CD4-positive, alpha-beta T cell treated with Interleukin-15 for 4 hours (primary cell): ENCODE results near the gene RIBC2.

Source experiments
- DNase-seq: peaks from one replicate; pipeline ENCODE4 v3.0.0-alpha.2; 2020; ENCODE audit warnings: low spot score

The RIBC2 gene

GRCh38 chr22:45473626-45474237 is 60.2 kb downstream of the RIBC2 start:
- DNase-seq = no peak

DNA sequence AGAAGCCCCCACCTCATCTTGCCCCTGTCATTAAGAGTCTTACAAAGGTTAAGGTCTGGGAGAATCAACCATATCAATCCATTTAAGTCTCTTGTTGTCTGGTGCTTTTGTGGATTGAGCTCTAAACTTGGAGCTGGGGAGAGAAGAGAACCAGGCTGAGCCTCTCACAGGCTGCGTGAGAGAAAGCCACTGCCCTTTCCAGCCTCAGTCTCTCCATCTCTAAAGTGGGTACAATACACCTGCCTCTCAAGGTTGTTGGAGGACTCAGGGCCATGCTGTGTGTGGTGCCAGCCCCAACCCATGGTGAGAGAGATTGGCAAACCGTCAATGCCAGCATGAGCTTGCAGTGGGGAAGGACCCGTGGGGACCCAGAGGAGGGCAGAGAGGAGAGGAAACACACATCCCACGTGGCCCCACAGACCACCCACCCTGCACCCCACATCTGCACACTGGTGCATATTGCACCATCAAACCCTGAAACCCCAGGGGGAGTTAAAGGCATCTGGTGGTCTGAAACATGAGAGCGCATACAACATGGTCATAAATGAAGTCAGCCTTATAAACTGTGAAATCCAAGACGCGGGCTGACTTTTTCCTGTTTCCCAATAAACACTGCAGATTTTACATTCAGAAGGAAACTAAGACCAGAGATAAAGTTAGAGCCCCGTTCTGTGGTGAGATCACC is 61.7 kb downstream of the RIBC2 start:
- DNase-seq = no peak

GRCh38 chr22:45475851-45476514 is 62.5 kb downstream of the RIBC2 start:
- no peak for DNase-seq

- DNase-seq = no peak
Measured at GRCh38 chr22:45476814-45477213, 63.3 kb downstream of the RIBC2 start.

GRCh38 chr22:45477366-45478107 is 64.0 kb downstream of the RIBC2 start:
- no peak for DNase-seq

DNA sequence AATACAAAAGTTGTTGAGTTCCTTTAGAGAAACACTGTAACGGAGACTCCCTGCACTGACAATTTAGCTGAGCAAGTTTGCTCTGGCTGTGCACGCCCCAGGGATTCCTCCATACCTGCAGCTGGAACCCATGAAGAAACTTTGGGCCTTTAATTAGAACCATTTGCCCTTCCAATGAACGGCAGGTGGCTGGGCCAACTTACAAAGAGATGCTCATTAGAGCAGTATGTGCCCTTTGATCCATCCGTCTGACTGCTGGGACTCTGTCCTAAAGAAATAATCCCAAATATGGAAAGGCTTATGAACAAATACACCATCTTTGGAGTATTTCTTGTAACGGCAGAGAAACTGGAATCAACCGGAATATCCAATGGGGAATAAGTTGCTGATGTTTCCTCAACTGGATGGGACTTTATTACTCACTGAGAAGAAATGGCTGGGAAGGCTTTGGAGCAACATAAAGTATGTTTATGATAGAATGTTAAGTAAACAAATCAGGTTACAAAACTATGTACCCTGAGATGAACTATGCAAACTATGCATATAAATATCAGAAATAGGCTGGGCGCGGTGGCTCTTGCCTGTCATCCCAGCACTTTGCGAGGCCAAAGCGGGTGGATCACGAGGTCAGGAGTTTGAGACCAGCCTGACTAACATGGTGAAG is 64.7 kb downstream of the RIBC2 start:
- DNase-seq = no peak

GRCh38 chr22:45480717-45481116 is 67.2 kb downstream of the RIBC2 start:
- DNase-seq = no peak

DNA sequence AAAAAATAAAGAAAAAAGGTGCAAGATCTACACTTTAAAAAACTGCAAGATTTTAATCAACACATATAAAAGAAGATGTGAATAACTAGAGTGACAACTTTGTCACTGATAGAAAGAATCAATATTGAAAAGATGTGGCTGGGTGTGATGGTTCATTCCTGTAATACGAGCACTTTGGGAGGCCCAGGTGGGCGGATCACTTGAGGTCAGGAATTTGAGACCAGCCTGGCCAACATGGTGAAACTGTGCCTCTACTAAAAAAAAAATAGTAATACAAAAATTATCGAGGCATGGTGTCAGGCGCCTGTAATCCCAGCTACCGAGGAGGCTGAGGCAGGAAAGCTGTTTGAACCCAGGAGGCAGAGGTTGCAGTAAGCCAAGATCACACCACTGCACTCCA is 68.2 kb downstream of the RIBC2 start:
- DNase-seq = no peak
